Measurements from ENCODE around the gene NME9. TPM values are rescaled to one million over a fixed set of nuclear protein-coding genes. Genes with fewer than 3 reads are reported as not detected.

Gene NME9
- total and polyA plus RNA-seq, 2 of the 4 experiments (the other 2 are of a cell fraction): not detected

DNA sequence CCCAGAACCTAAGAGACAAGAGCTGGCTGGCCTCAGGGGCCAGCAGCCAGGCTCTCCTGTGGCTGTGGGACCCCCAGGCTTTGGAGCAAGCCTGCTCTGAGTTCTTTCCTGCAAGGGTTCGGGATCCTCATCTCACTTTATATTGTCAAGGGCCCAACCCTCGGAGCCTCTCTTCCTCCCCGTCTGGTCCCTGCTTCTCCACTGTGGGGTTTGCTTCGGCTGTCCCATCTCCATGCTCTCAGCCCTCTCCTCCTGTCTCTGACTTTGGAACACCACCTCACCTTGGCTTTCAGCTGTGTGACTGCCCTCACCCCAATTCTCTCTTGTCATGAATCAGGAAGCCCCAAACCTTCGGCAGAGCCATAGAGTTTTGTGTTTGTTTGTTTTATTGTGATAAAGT lies 48.7 kb upstream of the NME9 start:
- dilution Hi-C loops (cut with HindIII; ENCODE audit: low sequenced_read_pairs, unreplicated experiment) (no loop called here), intact Hi-C loops (cut with micrococcal nuclease) (no loop called here), in situ Hi-C loops (cut with MboI; ENCODE audit: low sequenced_read_pairs) (no loop called here)
- H4K91ac ChIP-seq (ENCODE audit: insufficient read depth, low read depth, low read length): no peak overlapping the region
- no peak overlapping the region for H3K14ac ChIP-seq (replicated peaks; ENCODE audit: low read depth, low read length)
- ChIA-PET POLR2A (ENCODE audit: unreplicated experiment) (no interaction called here), CTCF (no interaction called here)
- H3K27me3 ChIP-seq (ENCODE audit: control insufficient read depth, insufficient read depth, low read length): no peaks in the 10 kb centered on the region
- H4K20me1 ChIP-seq (ENCODE audit: insufficient read depth, low read length): no peaks in the 10 kb centered on the region
- no peak overlapping the region for H2BK15ac ChIP-seq (ENCODE audit: low read depth, low read length)
- H4K8ac ChIP-seq (ENCODE audit: low read depth in 2 of 2, low read length in 2 of 2): no peak overlapping the region
- no peak overlapping the region for H3K27ac ChIP-seq (ENCODE audit: insufficient read depth, low read length)
- H2BK120ac ChIP-seq (ENCODE audit: low read depth, low read length): no peak overlapping the region
- H3K9me3 ChIP-seq (ENCODE audit: control insufficient read depth, insufficient read depth, low read length): no peaks in the 10 kb centered on the region
- no peak overlapping the region for H4K5ac ChIP-seq (ENCODE audit: low read depth, low read length)
- peaks cover 12% of the 10 kb centered on the region for H3K4me1 ChIP-seq (ENCODE audit: control insufficient read depth, insufficient read depth, low read length)
- no peak overlapping the region for H3K9ac ChIP-seq (ENCODE audit: low read depth, low read length)
- no peak overlapping the region for H3K4me2 ChIP-seq (ENCODE audit: low read depth, low read length)
- H3K9me1 ChIP-seq (ENCODE audit: insufficient read depth, low read length): peaks cover 12% of the 10 kb centered on the region
- H3K23ac ChIP-seq (ENCODE audit: low read depth, low read length): no peak overlapping the region
- no peak overlapping the region for H2AK5ac ChIP-seq (ENCODE audit: low read depth, low read length)
- peaks cover 25 to 32% of the 10 kb centered on the region in 2 experiments for H3K79me1 ChIP-seq (ENCODE audit: low read depth in 1 of 2, low read length in 2 of 2)
- WGBS, 2 experiments (ENCODE audit: extremely low coverage in 2 of 2, insufficient read length in 1 of 2): no CpG with 5 or more reads among the region's 5 CpGs
- no peak for TF ChIP-seq SMC3 (IDR thresholded peaks at IDR 0.05; ENCODE audit: low read depth, low read length)
- no peak for TF ChIP-seq CTCF (conservative IDR thresholded peaks at IDR 0.05; ENCODE audit: low read depth, low read length)
- TF ChIP-seq MXI1 (IDR thresholded peaks at IDR 0.05; ENCODE audit: borderline replicate concordance, low read depth, low read length): no peak
- no peak for TF ChIP-seq POLR2A (IDR thresholded peaks at IDR 0.05; ENCODE audit: low read depth, low read length)
- TF ChIP-seq USF2 (IDR thresholded peaks at IDR 0.05; ENCODE audit: low read depth, low read length): no peak
- ATAC-seq (ENCODE audit: low read depth) (no peak), DNase-seq (no peak)
- H2AK9ac ChIP-seq (replicated peaks; ENCODE audit: low read depth, low read length, poor library complexity): no peak overlapping the region
- no peak overlapping the region for H2AFZ ChIP-seq (replicated peaks; ENCODE audit: low read length, poor library complexity)
- peaks cover 4% of the 10 kb centered on the region for H3K36me3 ChIP-seq (ENCODE audit: control insufficient read depth, insufficient read depth, low read length)
- no peak overlapping the region for H3K4ac ChIP-seq (ENCODE audit: low read depth, low read length)
- H2BK20ac ChIP-seq (ENCODE audit: low read depth, low read length): no peak overlapping the region
- BruUV-seq (replicated peaks): no TSS peak
- no peak overlapping the region for H2BK5ac ChIP-seq (ENCODE audit: low read depth, low read length, poor library complexity, severe bottlenecking)
- no peak overlapping the region for H3K56ac ChIP-seq (ENCODE audit: extremely low read depth, insufficient read depth, low read length)
- H3K4me3 ChIP-seq (ENCODE audit: insufficient read depth, low read depth, low read length): no peak overlapping the region
- H3K18ac ChIP-seq (ENCODE audit: low read depth, low read length): no peak overlapping the region

Measured in IMR-90 (cell line).